OCI-LY1 (cell line): ENCODE data around the gene NEK6.

Source experiments
- H2AFZ ChIP-seq: fragments of 200-600 bp; sonication (generic), shearing (Covaris generic); 2 replicates; pipeline ENCODE4 v1.6.0; 2014; ENCODE audit warnings: antibody characterized with exemption, mild to moderate bottlenecking, low read length
- H3F3A ChIP-seq: fragments of 200-600 bp; sonication (generic), shearing (Covaris generic); 2 replicates; pipeline ENCODE4 v1.6.0; 2014; ENCODE audit warnings: mild to moderate bottlenecking, antibody characterized with exemption, low read length, moderate library complexity; ENCODE audit not compliant: insufficient read depth
- H3K27ac ChIP-seq: fragments of 200-600 bp; sonication (generic); 2 replicates; pipeline ENCODE4 v1.5.1; 2014; ENCODE audit warnings: low read length, mixed run types, mild to moderate bottlenecking, low read depth; ENCODE audit not compliant: poor library complexity, severe bottlenecking
- H3K27me3 ChIP-seq: fragments of 200-600 bp; sonication (generic); 2 replicates; pipeline ENCODE4 v1.6.0; 2014; ENCODE audit warnings: antibody characterized with exemption, mild to moderate bottlenecking, low read length, moderate library complexity; ENCODE audit not compliant: insufficient read depth
- H3K36me3 ChIP-seq: fragments of 200-600 bp; sonication (generic); 2 replicates; pipeline ENCODE4 v1.6.1; 2014; ENCODE audit warnings: mild to moderate bottlenecking, antibody characterized with exemption, low read length, moderate library complexity, mixed read lengths; ENCODE audit not compliant: insufficient read depth
- H3K4me1 ChIP-seq: fragments of 200-600 bp; sonication (generic); 2 replicates; pipeline ENCODE4 v1.5.1; 2014; ENCODE audit warnings: mild to moderate bottlenecking, low read length, moderate library complexity; ENCODE audit not compliant: insufficient read depth, severe bottlenecking
- H3K4me2 ChIP-seq: fragments of 200-600 bp; sonication (generic), shearing (Covaris generic); 2 replicates; pipeline ENCODE4 v1.6.1; 2014; ENCODE audit warnings: low read length
- H3K4me3 ChIP-seq: fragments of 200-600 bp; sonication (generic); 2 replicates; pipeline ENCODE4 v1.5.1; 2014; ENCODE audit warnings: low read length, low read depth, mild to moderate bottlenecking, mixed read lengths; ENCODE audit not compliant: poor library complexity, severe bottlenecking
- H3K79me2 ChIP-seq: fragments of 200-600 bp; shearing (Covaris generic); 2 replicates; pipeline ENCODE4 v1.6.1; 2016; ENCODE audit warnings: mixed run types, low read length, mixed read lengths; ENCODE audit not compliant: insufficient read depth
- H3K9ac ChIP-seq: fragments of 200-600 bp; sonication (generic), shearing (Covaris generic); 2 replicates; pipeline ENCODE4 v1.6.1; 2014; ENCODE audit warnings: mild to moderate bottlenecking, low read length, mixed read lengths
- H3K9me2 ChIP-seq: fragments of 200-600 bp; sonication (generic), shearing (Covaris generic); 2 replicates; pipeline ENCODE4 v1.6.1; 2014; ENCODE audit warnings: low read depth, mild to moderate bottlenecking, low read length, mixed read lengths
- H3K9me3 ChIP-seq: fragments of 200-600 bp; shearing (Covaris generic); 2 replicates; pipeline ENCODE4 v1.6.1; 2014; ENCODE audit warnings: low read length, mixed read lengths
- H4K20me1 ChIP-seq: fragments of 200-600 bp; sonication (generic), shearing (Covaris generic); 2 replicates; pipeline ENCODE4 v1.6.0; 2016; ENCODE audit warnings: mild to moderate bottlenecking, low read length; ENCODE audit not compliant: insufficient read depth
- EZH2 ChIP-seq: fragments of 200-600 bp; sonication (generic), shearing (Covaris generic); IDR thresholded peaks from 2 replicates; pipeline ENCODE4 v1.8.0; 2017; ENCODE audit warnings: borderline replicate concordance, mixed run types, mild to moderate bottlenecking, antibody characterized with exemption, low read length, moderate library complexity, mixed read lengths
- TF ChIP-seq, protein P1 (sequence below): fragments of 200-600 bp; sonication (generic), shearing (Covaris generic); IDR thresholded peaks from 2 replicates; pipeline ENCODE4 v1.5.1; 2017; ENCODE audit warnings: mild to moderate bottlenecking, antibody characterized with exemption, low read length, moderate library complexity, mixed read lengths

The NEK6 gene

DNA sequence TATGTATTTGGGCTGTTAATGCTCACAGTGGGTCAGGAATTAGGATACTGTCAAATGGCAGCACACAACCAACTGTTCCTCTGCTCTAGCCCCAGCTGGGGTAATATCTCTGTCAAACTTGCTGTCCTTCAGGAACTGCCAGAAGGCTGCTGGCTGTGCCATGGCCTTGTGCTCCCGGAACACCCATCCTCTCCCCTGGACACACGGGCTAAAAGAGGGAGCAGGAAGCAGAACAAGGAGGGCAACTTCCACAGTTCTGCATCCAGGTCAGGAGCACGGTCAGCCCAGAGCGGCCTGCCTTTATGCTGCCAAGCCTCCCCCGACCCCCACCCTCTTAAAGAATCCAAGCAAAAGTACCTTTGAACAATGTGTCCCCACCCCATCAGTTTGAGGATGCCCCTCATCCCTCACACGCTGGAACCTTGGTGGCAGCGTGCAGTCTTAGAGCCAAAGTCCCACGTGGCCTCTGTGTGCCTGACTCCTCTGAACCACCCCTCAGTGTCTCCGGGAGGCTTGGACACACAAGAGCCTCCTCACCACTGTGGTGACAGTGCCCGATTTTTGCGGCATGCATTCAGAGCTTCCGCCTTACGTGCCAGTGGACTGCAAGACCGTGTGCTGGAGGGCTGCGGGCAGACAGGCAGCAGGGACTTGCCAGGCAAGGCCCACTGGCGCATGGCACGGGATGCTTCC, 96.7 kb downstream of the NEK6 start:
- Histone ChIP-seq H2AFZ (no peak overlapping the region), H3K27me3 (no peaks in the 10 kb centered on the region), H3K36me3 (peaks cover 46% of the 10 kb centered on the region), H3K9me3 (no peaks in the 10 kb centered on the region), H3K79me2 (0 out of 2 replicates have a peak, but pooled peaks cover under 1% of the 10 kb centered on the region), H3K4me3 (no peak overlapping the region), H3F3A (no peaks in the 10 kb centered on the region), H3K9ac (no peak overlapping the region), H3K9me2 (no peaks in the 10 kb centered on the region), H3K4me2 (no peak overlapping the region), H4K20me1 (no peaks in the 10 kb centered on the region), H3K4me1 (no peaks in the 10 kb centered on the region), H3K27ac (no peak overlapping the region)
- TF ChIP-seq, protein P1, sequence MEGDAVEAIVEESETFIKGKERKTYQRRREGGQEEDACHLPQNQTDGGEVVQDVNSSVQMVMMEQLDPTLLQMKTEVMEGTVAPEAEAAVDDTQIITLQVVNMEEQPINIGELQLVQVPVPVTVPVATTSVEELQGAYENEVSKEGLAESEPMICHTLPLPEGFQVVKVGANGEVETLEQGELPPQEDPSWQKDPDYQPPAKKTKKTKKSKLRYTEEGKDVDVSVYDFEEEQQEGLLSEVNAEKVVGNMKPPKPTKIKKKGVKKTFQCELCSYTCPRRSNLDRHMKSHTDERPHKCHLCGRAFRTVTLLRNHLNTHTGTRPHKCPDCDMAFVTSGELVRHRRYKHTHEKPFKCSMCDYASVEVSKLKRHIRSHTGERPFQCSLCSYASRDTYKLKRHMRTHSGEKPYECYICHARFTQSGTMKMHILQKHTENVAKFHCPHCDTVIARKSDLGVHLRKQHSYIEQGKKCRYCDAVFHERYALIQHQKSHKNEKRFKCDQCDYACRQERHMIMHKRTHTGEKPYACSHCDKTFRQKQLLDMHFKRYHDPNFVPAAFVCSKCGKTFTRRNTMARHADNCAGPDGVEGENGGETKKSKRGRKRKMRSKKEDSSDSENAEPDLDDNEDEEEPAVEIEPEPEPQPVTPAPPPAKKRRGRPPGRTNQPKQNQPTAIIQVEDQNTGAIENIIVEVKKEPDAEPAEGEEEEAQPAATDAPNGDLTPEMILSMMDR = no peak
- no peak for TF ChIP-seq EZH2

- TF ChIP-seq, protein P1 = no peak
- Histone ChIP-seq H2AFZ (no peak overlapping the region), H3K4me2 (no peak overlapping the region), H3K27me3 (no peaks in the 10 kb centered on the region), H3K4me1 (no peaks in the 10 kb centered on the region), H3K9me3 (no peaks in the 10 kb centered on the region), H4K20me1 (no peaks in the 10 kb centered on the region), H3K79me2 (0 out of 2 replicates have a peak, but pooled peaks cover 3% of the 10 kb centered on the region), H3K4me3 (no peak overlapping the region), H3K9ac (no peak overlapping the region), H3K36me3 (peaks cover 45% of the 10 kb centered on the region), H3K9me2 (no peaks in the 10 kb centered on the region), H3K27ac (no peak overlapping the region), H3F3A (no peaks in the 10 kb centered on the region)
Observed at GRCh38 chr9:124355039-124355940, 97.5 kb downstream of the NEK6 start.

DNA sequence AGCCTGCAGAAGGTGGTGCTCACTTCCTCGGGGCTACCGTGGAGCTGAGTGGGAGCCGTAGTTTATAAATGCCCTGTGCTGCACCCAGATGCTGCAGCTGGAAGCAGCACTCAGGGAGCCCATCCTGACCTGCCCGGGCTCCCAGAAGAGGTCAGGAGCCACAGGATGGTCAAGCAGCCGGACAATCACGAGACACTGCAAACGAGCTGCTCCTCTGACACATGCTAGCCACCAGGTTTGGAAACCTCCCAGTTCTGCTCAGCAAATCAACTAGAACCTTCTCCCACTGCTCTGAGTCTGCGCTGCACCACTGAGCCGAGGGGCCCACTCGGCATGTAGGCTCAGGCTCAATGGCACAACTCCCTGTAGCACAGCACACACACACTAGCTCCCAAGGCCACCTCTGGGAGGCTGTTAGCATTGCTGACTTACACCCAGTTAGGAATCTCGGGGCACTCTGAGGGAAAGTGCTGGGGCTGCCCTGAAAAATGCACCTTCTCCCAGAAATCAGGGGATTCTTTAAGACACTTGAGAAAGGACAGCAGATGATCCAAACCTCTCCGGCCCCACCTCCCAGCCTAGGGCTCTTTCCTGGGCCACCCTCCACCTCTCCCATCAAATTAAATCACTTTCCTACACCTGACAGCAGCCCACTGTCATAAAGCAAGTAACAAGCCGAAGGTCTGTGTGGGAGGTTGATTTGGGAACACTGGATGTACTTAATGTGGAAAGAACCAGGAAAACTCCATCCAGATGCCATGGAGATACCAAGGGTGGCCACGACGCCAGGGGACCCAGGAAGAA, 98.4 kb downstream of the NEK6 start:
- Histone ChIP-seq H3K9me2 (no peaks in the 10 kb centered on the region), H3K27me3 (no peaks in the 10 kb centered on the region), H3F3A (no peaks in the 10 kb centered on the region), H3K27ac (no peak overlapping the region), H3K4me1 (no peaks in the 10 kb centered on the region), H3K4me2 (no peak overlapping the region), H4K20me1 (no peaks in the 10 kb centered on the region), H3K9me3 (no peaks in the 10 kb centered on the region), H3K9ac (no peak overlapping the region), H3K4me3 (no peak overlapping the region), H3K36me3 (peaks cover 36% of the 10 kb centered on the region), H2AFZ (no peak overlapping the region), H3K79me2 (peaks cover 3% of the 10 kb centered on the region; the same call in 1 of the 2 replicates)
- TF ChIP-seq EZH2 = no peak
- TF ChIP-seq, protein P1 = no peak
